ENCODE measurements around the gene AGMO.

The AGMO gene

GRCh38 chr7:15554081-15554480, 7.7 kb downstream of the AGMO start:
- TF ChIP-seq CTCF (IDR thresholded peaks at IDR 0.05) = no peak

GRCh38 chr7:15546272-15546792, 15.5 kb downstream of the AGMO start:
- TF ChIP-seq CTCF (IDR thresholded peaks at IDR 0.05) = no peak

- no peak for TF ChIP-seq CTCF (IDR thresholded peaks at IDR 0.05)
Observed at GRCh38 chr7:15544050-15544449, 17.8 kb downstream of the AGMO start.

GRCh38 chr7:15543256-15543655, 18.6 kb downstream of the AGMO start:
- no peak for TF ChIP-seq CTCF (IDR thresholded peaks at IDR 0.05)

- no peak for TF ChIP-seq CTCF (IDR thresholded peaks at IDR 0.05)
Observed at GRCh38 chr7:15527648-15528047, 34.2 kb downstream of the AGMO start.

GRCh38 chr7:15525652-15526263, 36.1 kb downstream of the AGMO start:
- TF ChIP-seq CTCF (IDR thresholded peaks at IDR 0.05) = no peak

GRCh38 chr7:15524077-15524476, 37.7 kb downstream of the AGMO start:
- no peak for TF ChIP-seq CTCF (IDR thresholded peaks at IDR 0.05)

GRCh38 chr7:15515252-15515651, 46.6 kb downstream of the AGMO start:
- TF ChIP-seq CTCF (IDR thresholded peaks at IDR 0.05) = no peak
